Neural progenitor cell (in vitro differentiated cells): ENCODE measurements around the gene HNF4A.

Experiments used
- EZH2phosphoT487 ChIP-seq: fragments of 200-600 bp; sonication (generic); IDR thresholded peaks from 2 replicates; pipeline ENCODE4 v1.6.1; 2017; ENCODE audit warnings: antibody characterized with exemption
- TF ChIP-seq, protein P1 (sequence below): fragments of 200-600 bp; sonication (generic); IDR thresholded peaks from 2 replicates; pipeline ENCODE4 v1.5.1; 2017; ENCODE audit warnings: antibody characterized with exemption, mild to moderate bottlenecking

DNA sequence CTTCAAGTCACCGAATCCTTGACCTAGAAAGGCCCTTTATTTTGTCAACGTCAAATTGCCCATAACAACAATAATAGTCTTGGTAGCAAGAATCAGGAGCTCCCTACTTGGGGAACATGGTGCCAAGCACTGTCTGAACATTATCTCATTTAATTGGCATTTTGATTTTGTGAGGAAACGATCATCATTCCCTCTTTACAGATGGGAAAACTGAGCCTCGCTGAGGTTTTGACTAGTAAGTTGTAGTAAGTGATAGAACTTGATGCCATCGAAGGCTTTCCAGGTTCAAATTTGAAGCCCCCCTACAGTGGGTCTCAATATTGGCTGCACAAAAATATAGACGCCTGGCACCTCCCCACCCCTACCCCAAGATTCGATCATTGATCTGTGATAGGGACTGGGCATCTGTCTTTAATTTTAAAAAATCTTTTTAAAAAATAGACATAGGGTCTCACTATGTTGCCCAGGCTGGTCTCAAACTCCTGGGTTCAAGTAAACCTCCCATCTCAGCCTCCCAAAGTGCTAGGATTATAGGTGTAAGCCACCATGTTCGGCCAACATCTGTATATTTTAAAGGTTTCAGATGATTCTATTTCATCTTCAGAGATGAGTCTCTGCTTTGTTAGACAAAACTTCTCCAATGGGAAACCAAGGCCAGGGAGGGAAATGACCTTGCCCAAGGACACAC lies 36.7 kb downstream of the HNF4A start:
- TF ChIP-seq, protein P1, sequence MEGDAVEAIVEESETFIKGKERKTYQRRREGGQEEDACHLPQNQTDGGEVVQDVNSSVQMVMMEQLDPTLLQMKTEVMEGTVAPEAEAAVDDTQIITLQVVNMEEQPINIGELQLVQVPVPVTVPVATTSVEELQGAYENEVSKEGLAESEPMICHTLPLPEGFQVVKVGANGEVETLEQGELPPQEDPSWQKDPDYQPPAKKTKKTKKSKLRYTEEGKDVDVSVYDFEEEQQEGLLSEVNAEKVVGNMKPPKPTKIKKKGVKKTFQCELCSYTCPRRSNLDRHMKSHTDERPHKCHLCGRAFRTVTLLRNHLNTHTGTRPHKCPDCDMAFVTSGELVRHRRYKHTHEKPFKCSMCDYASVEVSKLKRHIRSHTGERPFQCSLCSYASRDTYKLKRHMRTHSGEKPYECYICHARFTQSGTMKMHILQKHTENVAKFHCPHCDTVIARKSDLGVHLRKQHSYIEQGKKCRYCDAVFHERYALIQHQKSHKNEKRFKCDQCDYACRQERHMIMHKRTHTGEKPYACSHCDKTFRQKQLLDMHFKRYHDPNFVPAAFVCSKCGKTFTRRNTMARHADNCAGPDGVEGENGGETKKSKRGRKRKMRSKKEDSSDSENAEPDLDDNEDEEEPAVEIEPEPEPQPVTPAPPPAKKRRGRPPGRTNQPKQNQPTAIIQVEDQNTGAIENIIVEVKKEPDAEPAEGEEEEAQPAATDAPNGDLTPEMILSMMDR = no peak
- no peak for TF ChIP-seq EZH2phosphoT487
